GM19452 (cell line): ENCODE results near the gene PCDHAC2.

ENCODE experiments used
- ATAC-seq: cut with Tn5 transposase; IDR thresholded peaks from one replicate; pipeline ENCODE4 v1.9.1; 2021; ENCODE audit not compliant: unreplicated experiment

The PCDHAC2 gene

GRCh38 chr5:140966293-140967225, at the start of gene PCDHAC2:
Gene PCDHAC2 (plus strand): TSS chr5:140966476. CDS start chr5:140966767, 291 bp downstream.
- ATAC-seq = no peak

DNA sequence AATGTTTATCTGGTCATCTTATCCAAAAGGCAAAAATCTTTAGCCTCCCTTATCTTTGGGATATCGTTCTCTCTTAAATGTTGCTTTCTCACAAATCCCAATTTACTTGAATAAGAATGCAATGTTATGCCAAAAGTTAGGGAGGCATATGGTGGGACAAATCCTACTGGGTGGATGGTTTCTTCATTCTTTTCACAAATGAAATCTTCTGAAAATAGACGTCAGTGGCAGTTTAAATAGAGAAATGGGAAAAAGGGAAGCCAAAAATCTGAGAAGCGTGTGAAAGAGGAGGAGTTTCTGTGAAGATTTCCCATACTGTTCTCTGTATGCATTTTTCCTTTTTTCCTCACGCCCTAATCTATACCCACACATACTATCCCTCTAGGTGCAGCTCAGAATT, 42.7 kb upstream of the PCDHAC2 start:
- ATAC-seq = no peak

GRCh38 chr5:140925806-140926442, 40.4 kb upstream of the PCDHAC2 start, which contains the start of gene PCDHAC1:
Gene PCDHAC1 (plus strand): TSS chr5:140926299. CDS start chr5:140926893, 594 bp downstream.
- no peak for ATAC-seq

DNA sequence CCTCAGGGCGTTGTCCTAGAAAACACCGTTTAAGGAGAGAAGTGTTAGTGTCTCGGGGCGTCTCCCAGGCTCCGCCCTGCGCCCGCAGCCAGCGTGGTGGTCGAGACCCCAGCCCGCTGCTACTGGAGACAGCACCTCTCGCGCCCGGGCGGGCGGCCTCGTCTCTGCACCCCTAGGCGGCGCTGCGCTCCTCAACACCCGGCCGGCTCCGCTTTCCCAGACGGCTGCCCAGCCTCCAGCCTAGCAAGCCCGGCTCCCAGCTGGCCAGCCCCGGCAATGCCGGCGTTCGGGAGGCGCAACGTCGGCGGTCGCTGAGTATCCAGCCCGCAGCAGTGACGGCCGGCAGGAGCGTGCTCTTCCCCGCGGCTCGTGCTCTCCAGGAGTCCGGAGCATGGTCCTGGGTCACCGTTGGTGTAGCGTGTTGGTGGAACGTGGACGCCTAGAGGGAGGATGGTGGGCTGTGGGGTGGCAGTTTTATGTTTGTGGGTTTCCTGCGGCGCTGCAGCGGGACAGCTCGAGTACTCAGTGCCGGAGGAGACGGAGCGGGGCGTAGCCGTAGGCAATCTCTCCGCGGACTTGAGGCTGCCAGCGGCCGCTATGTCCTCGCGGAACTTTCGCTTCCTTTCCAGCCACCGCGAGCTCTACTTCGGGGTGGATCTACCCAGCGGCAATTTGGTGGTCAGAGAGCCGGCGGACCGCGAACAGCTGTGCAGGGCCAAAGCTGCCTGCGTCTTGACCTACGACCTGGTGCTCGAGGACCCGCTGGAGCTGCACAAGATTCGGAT, 39.6 kb upstream of the PCDHAC2 start:
- ATAC-seq = no peak

DNA sequence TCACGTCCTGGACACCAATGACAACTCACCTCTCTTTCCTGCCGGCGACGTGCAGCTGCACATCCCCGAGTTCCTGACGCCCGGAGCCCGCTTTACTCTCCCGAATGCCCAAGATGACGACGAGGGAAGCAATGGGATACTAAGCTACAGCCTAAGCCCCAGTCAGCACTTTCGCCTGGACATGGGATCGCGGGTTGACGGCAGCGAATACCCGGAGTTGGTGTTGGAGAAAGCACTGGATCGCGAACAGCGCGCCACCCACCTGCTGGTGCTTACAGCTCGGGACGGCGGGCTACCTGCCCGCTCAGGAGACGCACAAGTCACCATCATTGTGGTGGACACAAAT, 39.1 kb upstream of the PCDHAC2 start:
- no peak for ATAC-seq

DNA sequence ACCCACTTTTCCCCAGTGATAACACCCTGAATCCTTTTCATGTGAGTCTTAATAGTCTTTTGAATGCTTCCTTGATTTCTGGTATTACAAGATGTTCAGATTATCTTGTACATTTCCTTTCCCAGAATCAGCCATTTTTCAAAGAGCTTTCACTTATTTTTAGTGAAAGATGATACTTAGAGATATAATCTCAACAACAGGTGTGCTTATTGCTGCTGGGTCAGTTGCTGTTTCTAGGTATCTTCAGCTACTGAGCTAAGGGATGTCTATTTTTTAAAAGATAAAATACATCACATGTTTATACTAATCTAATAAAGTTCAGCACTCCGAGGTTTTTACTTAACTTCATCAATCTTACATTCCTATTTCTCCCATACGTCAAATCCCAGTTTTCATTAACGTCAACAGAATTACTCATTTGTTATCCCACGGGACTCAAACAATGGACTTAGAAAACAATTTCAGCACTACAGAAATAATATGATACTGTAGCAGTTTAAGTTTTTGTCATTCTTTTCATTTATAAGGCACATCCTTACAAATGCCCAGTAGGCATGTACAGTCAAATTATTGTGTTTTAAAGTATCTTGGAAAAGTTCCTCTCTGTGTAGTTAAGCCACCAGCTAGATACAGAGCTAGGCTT, 31.2 kb upstream of the PCDHAC2 start:
- no peak for ATAC-seq

- no peak for ATAC-seq
Observed at GRCh38 chr5:140946578-140946977, 19.7 kb upstream of the PCDHAC2 start.

DNA sequence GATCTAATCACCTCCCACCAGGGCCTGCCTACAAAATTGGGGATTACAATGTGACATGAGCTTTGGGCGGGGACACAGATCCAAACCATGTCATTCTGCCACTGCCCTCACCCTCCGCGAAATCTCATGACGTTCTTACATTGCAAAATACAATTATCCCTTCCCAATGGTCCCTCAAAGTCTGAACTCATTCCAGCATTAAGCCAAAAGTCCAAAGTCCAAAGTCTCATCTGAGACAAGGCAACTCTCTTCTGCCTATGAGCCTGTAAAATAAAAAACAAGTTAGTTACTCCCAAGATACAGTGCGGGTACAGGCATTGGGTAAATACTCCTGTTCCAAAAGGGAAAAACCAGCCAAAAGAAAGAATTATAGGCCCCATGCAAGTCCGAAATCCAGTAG, 14.6 kb upstream of the PCDHAC2 start:
- no peak for ATAC-seq

GRCh38 chr5:140953234-140953633, 13.0 kb upstream of the PCDHAC2 start:
- ATAC-seq = no peak

- ATAC-seq = no peak
Observed at GRCh38 chr5:140962190-140962589, 4.1 kb upstream of the PCDHAC2 start.

DNA sequence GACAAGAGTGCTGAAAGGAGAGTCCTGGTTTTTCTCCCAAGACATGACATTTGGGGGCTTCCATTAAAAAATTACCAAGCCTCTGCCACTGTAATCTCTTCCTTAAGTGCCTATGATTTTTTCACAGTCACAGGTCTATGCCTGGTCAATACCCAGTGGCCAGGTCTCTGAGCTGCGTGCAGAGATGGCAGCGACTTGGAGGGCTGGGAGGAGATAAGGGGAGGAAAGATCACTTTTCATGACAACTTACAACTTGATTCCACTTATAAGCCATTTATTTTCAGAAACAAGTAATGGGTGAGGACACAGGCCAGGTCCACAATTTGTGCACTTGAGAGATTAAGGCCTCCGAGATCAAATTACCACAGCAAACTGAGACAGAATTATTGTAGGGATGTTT, 1.9 kb upstream of the PCDHAC2 start:
- ATAC-seq = no peak

- ATAC-seq = no peak
Observed at GRCh38 chr5:140965905-140966292, 377 bp upstream of the PCDHAC2 start.

DNA sequence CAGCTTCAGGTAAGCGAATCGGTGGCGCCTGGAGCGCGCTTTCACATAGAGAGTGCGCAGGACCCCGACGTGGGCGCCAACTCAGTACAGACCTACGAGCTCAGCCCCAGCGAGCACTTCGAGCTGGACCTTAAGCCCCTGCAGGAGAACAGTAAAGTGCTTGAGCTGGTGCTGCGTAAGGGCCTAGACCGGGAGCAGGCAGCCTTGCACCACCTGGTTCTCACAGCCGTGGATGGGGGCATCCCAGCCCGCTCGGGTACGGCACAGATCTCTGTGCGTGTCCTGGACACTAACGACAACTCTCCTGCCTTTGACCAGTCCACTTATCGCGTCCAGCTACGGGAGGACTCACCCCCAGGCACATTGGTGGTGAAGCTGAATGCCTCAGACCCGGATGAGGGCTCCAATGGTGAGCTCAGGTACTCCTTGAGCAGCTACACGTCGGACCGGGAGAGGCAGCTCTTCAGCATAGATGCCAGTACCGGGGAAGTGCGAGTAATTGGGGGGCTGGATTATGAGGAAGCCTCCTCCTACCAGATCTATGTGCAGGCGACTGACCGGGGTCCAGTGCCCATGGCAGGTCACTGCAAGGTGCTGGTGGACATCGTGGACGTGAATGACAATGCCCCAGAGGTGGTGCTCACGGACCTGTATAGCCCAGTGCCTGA, 1.1 kb downstream of the PCDHAC2 start:
- no peak for ATAC-seq

GRCh38 chr5:140969880-140970279, 3.6 kb downstream of the PCDHAC2 start:
- ATAC-seq = no peak

DNA sequence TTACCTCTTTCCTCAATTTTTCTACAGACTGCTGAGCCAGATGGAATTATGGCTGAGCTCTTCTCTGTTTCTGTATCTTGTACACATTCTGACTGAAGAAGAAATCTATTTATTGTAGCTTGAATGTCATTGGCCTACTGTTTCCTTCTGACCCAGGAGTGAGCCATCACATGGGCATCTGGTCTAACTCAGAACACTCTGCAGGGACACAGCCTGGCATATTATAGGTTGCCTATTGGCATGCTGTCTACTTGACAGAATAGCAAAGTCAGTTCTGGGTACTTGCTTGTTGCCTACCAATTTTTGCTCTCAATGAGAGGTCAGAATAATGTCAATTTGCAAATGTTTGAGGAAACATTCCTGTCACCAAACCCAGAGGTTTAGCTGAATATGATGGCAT, 7.3 kb downstream of the PCDHAC2 start:
- ATAC-seq = no peak

DNA sequence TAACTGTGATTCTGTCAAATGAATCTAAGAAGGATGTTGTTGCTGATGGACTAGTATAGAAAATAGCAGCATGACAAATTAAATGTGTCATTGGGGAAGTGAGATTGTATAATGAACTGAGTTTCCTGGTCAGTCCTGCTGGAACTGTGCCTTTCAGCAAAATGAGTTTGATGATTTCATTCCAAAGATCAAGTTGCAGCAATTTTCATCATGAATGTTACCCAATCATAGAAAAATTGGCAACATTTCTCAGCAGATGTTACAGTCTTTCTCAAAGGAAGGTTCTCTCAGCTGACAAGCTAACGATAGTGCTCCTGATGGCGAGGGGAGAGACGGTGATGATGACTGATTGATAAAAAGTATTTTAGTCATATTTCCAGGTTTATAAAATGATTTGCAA, 10.7 kb downstream of the PCDHAC2 start:
- ATAC-seq = no peak

DNA sequence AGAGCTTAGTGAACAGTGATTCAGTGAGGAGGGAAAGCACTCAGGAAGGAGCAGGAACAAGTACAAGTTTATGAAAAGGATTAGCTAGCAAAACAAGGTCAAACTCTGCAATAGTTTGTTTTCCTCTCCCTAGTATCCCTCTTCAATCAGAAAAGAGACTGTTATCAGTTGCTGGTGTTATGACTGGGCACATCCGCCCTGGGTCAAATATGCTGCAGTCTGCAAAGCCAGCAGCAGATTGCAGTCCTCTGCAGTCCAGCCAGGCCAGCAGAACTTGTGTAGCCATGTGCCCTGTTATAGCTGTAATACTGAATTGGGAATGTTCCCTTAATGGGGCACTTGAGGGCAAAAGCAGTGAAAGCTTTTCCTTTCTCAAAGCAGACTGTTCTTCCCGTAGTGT, 12.0 kb downstream of the PCDHAC2 start:
- ATAC-seq = no peak

DNA sequence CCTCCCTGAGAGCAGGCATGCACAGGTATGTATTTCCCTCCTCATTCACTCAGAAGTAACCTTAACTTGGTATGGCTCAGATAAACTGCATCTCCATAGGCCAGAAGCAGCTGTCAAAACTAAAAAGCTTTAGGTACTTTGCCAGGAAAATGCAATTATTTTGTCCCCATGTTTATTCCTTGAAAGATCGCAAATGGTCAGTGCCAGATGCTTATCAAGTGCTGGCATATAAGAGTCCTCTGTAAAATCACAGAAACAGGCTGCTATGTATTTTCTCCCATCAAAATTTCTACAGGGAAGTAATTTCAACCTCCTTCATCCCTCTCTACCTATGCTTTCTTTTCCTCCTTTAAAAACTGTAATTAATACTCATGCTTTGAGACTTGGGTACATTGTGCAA, 12.7 kb downstream of the PCDHAC2 start:
- no peak for ATAC-seq

- no peak for ATAC-seq
Observed at GRCh38 chr5:140982083-140982716, 15.9 kb downstream of the PCDHAC2 start.

GRCh38 chr5:140986117-140986521, 19.8 kb downstream of the PCDHAC2 start:
- ATAC-seq = no peak
